GM12865 (cell line): ENCODE measurements around the gene RASL10A.

ENCODE experiments used
- DNase-seq: peaks from one replicate; pipeline ENCODE4 v3.0.0; 2010; ENCODE audit warnings: low read depth
- H3K4me3 ChIP-seq: 2 replicates; pipeline ENCODE4 v1.5.1; 2011; ENCODE audit warnings: mild to moderate bottlenecking, low read depth, low read length, control low read depth
- TF ChIP-seq, protein P1 (sequence below): IDR thresholded peaks from 2 replicates; pipeline ENCODE4 v1.5.1; 2011; ENCODE audit warnings: low read length, control low read depth, low read depth, inconsistent platforms; ENCODE audit not compliant: insufficient read depth; ENCODE audit errors: missing control alignments

RASL10A gene

DNA sequence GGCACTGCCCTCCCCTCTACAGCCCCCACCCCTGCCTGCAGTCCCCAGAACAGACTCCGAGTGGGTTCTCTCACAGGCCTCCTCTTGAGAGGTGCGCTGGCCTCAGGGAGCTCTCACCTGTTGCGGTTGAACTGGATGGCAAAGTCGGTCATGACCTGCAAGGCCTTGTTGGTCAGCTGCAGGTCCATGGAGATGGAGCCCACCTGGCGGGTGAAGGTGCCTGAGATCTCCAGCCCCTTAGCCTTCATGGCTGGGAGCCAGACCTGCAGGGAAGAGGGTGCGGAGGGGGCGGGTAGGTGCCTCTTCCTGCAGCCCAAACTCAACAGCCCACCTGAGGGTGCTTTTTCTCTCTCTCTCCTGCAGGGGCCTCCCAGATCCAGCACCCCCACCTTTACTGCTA lies 18.7 kb upstream of the RASL10A start:
- no peak overlapping the region for H3K4me3 ChIP-seq

DNA sequence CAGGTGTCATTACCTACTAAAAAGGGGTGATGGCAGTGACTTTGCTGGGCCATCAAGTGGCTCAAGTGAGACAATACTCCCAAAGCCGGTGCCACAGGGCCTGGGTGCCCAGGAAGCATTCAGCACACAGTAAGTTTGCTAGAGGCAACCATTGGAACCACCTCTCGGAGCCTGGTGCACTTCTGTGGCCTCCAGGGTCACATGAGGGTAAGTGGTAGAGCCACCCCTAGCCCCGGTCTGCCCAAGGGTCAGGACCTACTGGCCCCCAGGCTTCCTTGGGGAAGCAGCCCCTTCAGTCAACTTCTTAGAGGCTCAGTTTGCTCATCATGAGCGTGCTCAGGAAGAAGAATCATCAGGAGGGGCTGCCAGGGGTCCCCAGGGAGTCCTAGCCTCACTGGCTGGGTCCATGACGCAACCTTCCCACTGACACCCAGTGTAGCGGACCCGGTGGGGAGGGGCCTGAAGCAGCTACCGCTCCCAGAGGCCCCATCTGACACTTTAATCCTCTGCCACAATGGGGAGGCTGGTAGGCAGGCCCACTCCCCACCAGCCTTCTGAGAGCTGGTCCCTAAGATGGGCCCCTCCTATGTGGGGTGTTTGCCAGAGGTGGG lies 17.5 kb upstream of the RASL10A start:
- H3K4me3 ChIP-seq, result no peak overlapping the region
- no peak for DNase-seq
- TF ChIP-seq, protein P1, sequence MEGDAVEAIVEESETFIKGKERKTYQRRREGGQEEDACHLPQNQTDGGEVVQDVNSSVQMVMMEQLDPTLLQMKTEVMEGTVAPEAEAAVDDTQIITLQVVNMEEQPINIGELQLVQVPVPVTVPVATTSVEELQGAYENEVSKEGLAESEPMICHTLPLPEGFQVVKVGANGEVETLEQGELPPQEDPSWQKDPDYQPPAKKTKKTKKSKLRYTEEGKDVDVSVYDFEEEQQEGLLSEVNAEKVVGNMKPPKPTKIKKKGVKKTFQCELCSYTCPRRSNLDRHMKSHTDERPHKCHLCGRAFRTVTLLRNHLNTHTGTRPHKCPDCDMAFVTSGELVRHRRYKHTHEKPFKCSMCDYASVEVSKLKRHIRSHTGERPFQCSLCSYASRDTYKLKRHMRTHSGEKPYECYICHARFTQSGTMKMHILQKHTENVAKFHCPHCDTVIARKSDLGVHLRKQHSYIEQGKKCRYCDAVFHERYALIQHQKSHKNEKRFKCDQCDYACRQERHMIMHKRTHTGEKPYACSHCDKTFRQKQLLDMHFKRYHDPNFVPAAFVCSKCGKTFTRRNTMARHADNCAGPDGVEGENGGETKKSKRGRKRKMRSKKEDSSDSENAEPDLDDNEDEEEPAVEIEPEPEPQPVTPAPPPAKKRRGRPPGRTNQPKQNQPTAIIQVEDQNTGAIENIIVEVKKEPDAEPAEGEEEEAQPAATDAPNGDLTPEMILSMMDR, result no peak

More for the DNA sequence above, 18.7 kb upstream of the RASL10A start:
- no peak for DNase-seq
- TF ChIP-seq, protein P1, result no peak

DNA sequence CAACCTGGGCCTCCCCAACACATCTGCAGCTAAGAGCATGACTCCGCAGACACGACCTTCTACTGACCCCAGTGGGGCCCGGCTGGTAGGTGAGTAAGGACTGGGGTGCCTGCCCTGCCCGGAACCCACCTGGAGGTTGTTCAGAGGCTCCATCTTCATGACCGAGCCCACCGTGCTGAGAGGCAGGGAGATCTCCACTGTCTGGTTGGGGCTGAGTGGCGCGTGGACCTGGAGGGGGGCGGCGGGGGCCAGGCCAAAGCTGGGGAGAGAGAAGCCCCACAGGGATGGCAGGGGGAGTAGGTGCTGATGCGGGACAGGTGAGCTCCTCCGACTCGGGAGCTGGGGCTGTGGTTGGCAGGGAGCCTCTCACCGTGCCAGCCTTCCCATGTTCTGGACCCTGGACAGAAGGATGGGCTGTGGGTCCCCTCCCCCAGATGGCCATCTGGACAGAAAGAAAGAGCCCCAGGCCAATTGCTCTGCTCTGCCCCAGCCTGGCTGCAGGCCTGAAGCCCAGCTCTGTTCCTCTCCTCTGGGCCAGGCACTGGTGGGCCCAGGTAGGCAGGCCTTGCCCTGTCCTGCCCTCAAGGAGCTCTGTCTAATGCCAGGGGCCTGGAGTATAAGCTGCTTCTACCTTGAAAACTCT lies 16.3 kb upstream of the RASL10A start:
- no peak for DNase-seq
- H3K4me3 ChIP-seq, result no peak overlapping the region
- TF ChIP-seq, protein P1, result no peak

DNA sequence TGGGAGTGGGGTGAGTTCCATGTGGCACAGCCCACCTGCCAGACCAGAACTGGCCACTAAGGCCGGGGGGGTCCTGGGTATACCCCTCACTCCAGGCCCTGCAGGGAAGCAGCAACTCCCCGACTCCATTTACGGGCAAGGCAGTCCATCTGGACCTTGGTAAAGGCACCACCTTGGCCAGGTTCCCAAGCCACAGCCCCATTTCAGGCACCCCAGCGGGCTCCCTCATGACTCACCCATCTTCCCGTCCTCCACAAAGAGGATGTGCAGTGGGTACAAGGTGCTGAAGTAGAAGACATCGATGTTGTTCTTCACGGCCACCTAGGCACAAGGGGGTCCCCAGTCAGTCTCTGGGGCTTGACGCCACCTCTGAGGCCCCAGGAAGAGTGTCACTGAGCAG lies 15.7 kb upstream of the RASL10A start:
- no peak for DNase-seq
- no peak overlapping the region for H3K4me3 ChIP-seq
- TF ChIP-seq, protein P1, result no peak

DNA sequence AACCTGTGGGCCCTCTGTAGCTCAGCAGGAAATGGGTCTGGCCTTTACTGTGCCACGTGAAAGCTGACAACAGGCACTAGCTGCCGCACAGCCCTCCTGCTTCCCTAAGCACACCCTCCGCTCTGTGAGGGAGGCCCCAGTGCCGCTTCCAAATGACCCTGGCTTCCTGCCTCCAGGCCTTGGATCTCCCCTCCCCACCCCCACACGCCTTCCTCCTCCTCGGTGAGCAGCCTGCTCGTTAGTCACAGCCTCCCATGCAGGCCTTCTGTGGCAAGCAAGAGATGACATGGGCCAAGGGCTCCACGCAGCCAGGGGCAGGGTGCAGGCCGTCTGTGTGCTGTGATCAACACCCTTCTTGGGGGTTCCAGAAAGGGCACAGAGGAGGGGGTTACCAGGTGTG lies 15.3 kb upstream of the RASL10A start:
- TF ChIP-seq, protein P1, result no peak
- DNase-seq, result no peak

DNA sequence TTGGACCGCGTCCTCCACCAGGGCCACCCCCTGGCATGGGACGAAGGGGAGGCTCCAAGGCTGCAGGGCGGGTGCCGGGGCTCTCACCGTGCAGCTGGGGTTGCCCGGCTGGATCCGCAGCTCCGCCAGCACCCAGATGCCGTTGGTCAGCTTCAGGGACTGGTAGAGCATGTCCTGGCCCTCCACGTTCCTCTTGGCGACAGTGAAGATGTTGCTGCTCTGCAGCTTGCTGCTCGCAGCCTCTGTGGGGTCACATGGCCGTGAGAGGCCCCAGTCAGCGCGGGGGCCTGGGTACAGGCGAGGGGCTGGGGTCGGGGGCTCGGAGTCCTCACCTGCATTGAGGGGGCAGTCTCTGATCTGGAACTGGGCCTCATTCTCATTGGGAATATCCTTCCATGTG lies 14.8 kb upstream of the RASL10A start:
- no peak overlapping the region for H3K4me3 ChIP-seq
- DNase-seq, result no peak
- TF ChIP-seq, protein P1, result no peak

More for the DNA sequence above, 15.3 kb upstream of the RASL10A start:
- no peak overlapping the region for H3K4me3 ChIP-seq

DNA sequence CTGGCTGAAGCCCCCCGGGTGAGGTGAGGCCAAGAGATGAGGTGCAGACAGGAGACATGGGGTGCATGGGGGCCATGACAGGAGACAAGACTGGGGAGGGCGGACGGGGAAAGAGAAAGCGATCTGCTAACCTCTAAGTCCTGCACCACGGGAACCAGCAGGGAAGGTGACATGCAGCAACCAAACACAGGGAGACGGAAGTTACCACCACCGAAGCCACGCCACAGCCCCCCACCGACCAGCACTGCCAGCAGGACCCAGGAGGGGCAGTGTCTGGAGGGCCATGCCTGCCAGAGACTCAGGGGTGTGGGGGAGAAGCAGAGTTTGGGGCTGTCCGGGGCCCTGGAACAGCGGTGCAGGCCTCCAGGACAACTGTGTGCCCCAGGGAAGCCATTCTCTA lies 14.1 kb upstream of the RASL10A start:
- TF ChIP-seq, protein P1, result no peak
- DNase-seq, result no peak
- H3K4me3 ChIP-seq, result no peak overlapping the region
